Stimulated activated CD8-positive, alpha-beta memory T cell treated with anti-CD3 and anti-CD28 coated beads, Interleukin-2, amount 100 ng/mL, for 48 hours (primary cell): ENCODE results near the gene DSCAM.

Experiments used
- DNase-seq, 2 donors: peaks; one replicate each; pipeline ENCODE4 v3.0.0-alpha.2; 2020; ENCODE audit warnings: low read depth in 2 of 2

Gene DSCAM

DNA sequence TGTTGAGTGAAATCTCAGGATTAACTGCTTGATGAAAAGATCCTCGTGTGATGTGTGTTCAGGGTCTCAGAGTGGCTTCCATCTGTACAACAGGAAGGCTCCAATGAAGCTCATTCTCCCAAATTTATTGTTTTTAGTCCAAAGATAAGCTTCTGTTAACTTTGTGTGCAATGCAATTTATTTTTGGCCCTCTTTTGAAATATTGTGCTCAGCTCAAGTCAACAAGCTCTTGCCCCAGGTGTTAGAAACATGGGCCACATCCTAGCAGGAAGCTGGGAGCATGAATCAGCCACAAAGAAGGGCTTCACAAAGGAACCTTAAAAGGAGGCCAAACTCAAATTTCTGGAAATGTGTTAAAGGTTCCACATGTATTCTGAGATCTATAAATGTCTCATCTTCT, 844.0 kb downstream of the DSCAM start:
- DNase-seq = no peak

DNA sequence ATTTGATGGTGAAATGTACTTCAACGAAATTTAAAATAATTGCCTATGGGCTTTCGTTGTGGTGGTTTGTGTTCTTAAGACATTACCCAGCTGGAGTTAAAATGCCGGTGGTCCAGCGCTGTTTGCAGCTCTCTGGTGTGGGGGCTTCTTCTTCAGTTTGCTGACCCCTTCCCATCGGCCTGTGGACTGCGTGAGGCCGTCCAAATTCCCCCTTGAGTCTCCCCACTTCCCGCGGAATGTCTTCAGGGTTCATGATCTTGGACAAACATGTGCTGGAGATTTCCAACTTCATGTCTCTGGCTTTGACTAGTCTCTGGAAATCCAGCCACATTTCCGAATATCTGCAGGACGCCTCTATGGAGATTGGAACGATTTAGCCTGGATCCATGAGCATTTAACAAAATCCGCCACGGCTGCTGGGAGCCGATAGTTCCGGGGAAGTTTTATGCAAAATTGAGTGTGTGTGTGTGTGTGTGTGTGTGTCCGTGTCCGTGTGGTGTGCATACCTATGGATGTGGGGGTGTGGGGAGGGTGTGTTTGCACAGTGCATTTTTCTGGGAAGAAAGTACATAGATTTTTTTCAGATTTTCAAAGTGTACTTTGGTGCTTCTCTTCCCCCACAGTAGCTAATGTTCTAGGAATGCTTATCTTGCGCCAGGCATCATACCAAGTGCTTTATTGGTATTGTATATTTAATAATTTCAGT, 862.5 kb downstream of the DSCAM start:
- no peak for DNase-seq

DNA sequence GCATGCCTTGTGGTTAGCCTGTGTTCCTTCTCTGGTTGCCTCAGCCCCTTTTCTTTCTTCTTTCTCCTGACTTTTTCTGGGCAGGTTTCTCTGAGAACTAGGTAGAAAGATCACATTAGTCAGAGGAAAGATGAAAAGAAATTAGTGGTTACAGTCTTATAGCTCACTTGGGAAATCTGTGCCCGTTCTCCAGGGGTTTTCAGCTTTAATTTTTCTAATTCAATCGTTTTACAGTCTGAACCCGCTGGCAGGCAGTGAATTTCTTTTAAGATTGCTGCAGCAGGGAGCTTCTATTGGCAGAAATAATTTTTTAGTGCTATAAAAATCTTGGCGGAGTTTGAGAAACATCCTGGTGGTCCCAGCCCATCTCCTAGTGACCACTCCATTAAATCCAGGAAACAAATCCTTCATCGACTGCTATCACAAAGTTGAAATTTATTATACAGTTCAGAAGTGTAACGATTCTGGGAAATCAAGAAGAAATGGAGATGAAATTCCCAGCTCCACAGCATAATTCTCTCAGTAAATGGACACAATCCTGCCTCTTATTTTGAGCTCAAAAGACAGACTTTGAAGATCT, 866.6 kb downstream of the DSCAM start:
- DNase-seq = no peak

- no peak for DNase-seq
Measured at GRCh38 chr21:39979321-39979720, 867.6 kb downstream of the DSCAM start.

DNA sequence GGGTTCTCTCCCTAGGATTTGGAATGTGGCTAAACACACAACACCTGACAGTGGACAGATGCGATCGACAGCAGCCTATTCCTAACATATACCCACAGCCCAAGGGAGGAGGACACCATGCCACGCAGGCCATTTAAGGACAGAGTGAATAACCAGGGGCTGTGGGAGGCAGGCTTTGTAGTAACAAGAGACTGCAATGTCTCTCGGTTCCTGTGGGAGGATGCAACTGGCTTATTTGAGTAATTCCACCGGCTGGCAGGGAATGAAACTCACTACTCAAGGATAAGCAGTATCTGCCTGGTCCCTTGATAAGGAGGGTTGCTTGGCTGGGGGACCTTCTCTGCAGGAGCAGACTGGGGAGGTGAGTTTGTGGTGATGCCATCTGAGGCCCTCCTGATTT, 870.2 kb downstream of the DSCAM start:
- no peak for DNase-seq

DNA sequence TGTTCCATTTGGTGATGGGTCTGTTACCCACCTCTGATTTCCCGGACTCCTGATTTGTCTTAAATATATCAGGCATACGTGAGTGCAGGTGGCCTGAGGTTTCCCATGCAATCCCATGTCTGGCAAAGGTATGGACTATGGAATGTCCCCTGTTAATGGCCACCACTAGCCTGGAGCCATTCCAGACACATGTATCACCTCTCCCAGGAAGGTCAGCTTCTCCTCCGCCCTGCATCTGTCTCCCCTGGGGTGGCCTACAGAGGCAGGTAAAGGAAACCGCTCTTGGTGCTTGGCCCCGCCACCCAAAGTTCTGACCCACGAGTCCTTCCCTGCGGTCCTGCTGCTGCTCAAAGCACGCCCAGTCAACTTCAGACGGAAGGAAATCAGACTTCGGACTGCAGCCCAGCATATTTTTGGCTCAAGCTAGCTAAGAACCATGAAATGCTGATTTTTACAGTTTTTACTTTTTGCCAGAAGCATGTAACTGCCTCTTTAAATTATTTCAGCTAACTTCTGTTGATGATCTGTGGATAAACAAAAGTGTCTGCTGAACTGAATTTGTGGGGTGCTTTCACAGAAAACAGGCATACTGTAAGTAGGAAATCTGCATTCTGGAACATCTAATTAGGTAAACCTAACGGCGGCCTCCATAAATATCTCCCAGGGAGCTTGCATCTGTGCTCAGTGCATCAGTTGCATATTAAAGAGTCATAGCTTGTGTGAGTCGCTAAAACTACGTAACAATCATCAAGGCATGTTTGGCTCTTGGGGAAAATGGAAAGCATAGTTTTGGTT, 873.8 kb downstream of the DSCAM start:
- DNase-seq = no peak

DNA sequence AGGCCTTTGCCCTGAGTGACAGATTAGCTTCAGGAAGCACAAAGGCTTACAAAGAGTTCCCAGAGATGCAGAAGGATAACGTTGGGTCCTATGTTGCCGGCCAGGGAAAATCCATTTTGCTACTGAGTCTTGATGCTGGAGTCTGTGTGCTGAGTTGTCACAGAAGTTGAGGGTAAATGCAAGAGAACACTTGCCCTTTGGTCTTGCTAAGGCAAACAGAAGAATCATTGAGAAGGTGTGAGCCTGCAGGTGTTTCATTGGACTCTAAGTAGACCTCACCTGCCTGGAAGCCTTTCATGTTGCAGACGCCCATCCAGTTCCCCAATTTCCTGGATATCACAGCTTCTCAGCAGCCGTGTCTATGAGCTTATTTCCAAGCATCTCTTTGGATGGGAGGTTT, 874.5 kb downstream of the DSCAM start:
- DNase-seq = no peak

DNA sequence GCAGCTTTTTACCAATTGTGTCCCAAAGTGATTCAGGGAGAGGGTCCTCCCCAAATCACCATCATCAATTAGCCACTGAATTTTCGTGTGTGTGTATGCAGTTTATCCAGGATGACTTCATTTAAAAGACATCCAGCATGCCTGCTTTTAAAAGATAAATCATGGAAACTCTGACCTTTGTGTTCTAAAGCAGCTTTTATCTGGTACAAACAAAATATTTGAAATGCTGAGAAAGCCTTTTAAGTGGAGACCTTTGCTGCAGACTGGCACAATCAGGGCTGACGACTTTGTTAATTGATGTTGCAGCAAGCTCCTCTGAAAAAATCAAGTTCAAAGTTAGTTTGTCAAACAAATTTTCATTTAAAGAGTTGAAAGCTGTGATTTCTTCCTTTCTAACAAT, 875.0 kb downstream of the DSCAM start:
- no peak for DNase-seq

GRCh38 chr21:39969691-39970364, 877.1 kb downstream of the DSCAM start:
- no peak for DNase-seq

- no peak for DNase-seq
Measured at GRCh38 chr21:39968010-39968409, 878.9 kb downstream of the DSCAM start.

DNA sequence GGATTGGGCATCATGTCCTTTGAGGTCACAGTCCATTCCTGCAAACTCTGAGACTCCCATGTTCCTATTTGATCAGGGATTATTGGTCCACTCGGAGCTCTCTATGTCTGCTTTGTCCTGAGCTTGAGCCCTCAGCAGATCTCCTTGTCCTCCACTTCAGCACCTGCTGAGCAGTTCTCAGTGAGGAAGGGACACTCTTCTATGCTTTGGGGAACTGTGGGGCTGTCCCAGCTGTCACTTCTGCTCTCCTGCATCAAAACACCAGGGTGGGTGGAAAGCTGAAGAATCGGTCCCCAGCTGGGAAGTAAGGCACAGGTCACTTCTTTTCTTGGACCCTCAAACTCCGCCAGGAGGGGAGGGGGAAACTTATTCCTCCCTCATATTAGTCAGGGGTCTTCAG, 880.2 kb downstream of the DSCAM start:
- no peak for DNase-seq

- DNase-seq = no peak
Measured at GRCh38 chr21:39965026-39965425, 881.9 kb downstream of the DSCAM start.

DNA sequence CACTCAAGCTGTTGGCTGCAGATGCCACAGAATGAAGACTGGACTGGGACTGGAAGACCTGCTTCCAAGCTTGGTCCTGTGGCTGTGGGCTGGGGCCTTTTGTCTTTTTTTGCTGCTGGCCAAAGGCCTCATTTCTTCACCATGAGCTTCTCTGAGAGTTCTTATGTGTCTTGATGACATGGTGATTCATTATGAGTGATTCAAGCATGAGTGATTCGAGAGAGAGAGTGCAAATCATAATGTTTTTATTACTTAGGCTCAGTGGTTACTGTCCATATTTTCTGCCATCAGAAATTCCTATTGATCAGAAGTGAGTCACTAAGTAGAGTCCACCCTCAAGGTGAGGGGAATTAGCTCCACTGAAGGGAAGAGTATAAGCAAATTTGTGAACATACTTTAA, 885.7 kb downstream of the DSCAM start:
- no peak for DNase-seq
